GM10266 (cell line): Measurements from ENCODE around the gene EEFSEC.

Experiments used
- DNase-seq: peaks from one replicate; pipeline ENCODE4 v3.0.0; 2012; ENCODE audit errors: extremely low spot score
- TF ChIP-seq, protein P1 (sequence below): IDR thresholded peaks from 2 replicates; pipeline ENCODE4 v1.5.1; 2012; ENCODE audit warnings: mild to moderate bottlenecking, low read depth; ENCODE audit not compliant: control insufficient read depth, insufficient read depth; ENCODE audit errors: missing control alignments

Gene EEFSEC

DNA sequence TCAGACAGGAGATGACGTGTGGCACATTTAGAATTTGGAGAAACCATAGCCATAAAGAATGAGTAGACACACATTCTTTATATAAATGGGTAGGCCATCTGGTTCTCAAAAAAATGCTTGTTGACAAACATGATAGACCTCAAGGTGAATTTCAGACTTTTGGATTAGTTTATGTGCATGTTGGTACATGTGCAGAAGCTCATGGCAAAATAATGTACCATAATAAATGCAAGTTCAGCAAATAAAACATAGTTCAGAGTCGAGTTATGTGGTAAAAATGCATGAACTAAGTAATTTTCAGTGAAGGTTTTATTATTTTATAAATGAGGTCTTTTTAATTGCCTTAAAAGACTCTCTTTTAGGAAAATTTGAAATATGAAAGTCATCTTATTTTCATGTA is 24.6 kb downstream of the EEFSEC start:
- TF ChIP-seq, protein P1, sequence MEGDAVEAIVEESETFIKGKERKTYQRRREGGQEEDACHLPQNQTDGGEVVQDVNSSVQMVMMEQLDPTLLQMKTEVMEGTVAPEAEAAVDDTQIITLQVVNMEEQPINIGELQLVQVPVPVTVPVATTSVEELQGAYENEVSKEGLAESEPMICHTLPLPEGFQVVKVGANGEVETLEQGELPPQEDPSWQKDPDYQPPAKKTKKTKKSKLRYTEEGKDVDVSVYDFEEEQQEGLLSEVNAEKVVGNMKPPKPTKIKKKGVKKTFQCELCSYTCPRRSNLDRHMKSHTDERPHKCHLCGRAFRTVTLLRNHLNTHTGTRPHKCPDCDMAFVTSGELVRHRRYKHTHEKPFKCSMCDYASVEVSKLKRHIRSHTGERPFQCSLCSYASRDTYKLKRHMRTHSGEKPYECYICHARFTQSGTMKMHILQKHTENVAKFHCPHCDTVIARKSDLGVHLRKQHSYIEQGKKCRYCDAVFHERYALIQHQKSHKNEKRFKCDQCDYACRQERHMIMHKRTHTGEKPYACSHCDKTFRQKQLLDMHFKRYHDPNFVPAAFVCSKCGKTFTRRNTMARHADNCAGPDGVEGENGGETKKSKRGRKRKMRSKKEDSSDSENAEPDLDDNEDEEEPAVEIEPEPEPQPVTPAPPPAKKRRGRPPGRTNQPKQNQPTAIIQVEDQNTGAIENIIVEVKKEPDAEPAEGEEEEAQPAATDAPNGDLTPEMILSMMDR, result no peak
- no peak for DNase-seq

DNA sequence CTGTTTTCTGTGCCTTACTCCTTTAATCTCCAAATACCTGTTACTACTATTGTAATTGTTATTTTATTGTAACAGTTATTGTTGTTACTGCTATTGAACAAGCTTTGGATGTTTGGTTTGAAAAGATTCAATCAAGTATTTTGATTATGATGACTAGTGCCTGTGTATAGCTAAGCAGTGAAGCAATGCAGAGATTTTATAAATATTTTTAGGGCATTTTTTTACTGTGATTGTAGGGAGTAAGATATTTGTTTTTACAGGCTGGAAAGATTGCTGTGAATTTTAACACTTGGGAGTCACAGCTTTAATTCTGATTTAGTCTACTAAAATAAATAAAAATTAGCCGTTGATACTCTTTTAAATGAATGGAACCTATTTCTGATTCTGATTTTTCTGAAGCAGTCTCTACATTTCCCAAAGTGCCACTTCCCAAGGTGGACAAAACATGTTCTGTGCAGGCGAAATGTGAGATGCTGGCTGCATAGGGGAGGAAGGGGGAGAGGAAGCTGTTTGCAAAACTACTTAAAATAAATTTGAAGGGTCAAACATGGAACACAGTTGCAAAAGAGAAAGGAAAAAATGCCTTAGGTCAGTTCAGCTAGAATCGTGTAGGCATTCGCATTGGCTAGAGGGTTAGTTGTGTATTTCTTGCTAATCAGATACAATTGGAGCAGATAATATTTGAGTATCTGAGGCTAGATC is 25.7 kb downstream of the EEFSEC start:
- no peak for DNase-seq

DNA sequence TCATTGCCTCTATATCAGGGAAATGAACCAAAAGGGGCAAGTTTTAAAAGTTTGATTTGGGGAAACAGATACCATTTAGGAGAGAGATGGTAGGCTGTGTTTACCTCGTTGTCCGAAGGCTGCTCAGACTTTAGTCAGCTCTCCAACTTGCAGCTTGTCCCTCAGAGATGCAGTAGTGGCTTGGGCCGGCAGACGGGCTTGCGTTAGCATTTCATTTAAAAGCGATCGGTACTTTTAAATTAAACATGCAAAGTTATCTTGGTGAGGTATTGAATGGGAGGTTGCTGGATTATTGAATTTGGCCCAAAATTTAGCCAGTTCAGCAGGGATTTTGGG is 26.2 kb downstream of the EEFSEC start:
- DNase-seq, result no peak
- TF ChIP-seq, protein P1, result no peak

More for the DNA sequence above, 25.7 kb downstream of the EEFSEC start:
- TF ChIP-seq, protein P1, result no peak

DNA sequence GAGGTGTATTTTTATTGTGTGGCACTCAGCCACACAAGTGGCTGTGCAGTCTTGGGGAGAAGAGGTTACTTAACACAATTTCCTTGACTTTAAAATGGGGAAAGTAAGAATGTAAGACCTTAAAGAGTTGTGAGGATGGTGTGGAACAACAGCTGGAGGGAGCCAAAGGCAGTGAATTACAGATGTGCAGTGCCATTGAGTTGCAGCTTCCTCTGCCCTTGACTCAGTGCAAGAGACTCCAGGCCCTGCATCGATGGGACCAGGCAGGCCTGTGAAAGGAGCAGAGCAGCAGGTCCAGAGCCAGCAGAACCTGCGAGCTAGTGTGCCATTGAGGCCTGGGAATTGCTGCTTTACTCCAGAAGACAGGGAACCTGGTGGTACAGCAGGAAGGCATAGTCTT is 27.2 kb downstream of the EEFSEC start:
- no peak for DNase-seq
- TF ChIP-seq, protein P1, result no peak

DNA sequence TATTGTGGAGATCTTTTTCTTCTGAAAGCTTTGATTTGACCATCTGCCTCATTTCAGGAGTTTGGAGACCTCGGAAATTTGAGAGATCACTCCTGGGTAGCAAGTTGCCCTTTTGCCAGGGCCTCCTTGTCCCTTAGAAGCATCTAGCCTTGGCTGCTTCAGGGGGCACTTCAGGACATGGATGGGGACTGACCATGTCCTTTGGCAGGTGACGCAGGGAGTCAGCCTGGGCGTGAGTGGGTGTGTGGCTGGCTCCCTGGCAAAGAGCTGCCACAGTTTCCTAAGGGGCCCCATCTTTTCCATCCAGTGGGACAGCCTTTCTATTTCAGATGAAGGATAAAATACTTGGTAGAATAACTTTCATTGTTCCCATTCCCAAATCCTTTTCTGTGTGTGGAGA is 27.6 kb downstream of the EEFSEC start:
- DNase-seq, result no peak
- TF ChIP-seq, protein P1, result no peak

DNA sequence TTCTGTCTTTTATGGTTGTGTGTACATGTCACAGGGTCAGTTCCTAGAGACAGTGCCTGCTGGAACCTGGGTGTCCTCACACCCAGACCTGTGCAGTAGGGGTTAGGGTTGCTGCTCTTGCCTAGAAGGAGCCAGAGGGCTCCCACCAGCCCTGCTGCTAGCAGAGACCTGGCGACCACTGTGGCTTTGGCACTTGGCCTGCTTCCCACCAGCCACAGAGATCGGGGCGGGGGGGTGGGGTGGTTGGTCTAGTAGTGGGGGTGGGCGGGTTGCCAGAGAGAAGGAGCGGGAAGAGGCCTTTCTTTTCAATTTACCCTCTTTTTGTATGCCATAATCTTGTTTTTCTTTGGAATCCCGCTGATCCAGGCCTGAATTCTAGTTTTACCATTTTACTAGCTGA is 29.4 kb downstream of the EEFSEC start:
- TF ChIP-seq, protein P1, result no peak
- DNase-seq, result no peak

DNA sequence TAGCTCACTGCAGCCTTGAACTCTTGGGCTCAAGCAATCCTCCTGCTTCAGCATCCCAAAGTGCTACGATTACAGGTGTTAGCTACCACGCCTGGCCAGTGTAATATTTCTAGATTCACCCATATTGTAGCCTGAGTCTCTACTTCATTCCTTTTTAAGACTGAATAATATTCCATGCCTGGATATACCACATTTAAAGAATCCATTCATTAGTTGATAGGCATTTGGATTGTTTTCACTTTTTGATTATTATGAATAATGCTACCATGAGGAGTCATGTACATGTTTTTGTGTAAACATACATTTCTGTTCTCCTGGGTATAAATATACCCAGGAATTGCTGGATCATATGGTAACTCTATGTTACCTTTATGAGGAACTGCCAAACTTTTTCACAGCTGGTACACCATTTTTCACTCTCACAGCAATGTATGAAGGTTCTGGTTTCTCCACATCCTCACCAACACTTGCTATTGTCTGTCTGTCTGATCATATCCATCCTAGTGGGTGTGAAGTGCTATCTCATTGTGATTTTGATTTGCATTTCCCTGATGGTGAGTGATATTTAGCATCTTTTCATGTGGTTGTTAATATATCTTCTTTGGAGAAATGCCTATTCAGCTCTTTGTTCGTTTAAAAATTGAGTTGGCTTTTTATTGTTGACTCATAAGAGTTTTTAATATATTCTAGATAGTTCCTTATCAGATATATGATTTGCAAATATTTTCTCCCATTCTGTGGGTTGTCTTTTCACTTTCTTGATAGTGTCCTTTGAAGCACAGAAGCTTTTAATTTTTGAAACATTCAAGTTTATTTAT is 32.6 kb downstream of the EEFSEC start:
- no peak for DNase-seq
- TF ChIP-seq, protein P1, result no peak
